ENCODE results near the gene GPI.
"Not testable (repeated sequence)": the region's sequence is repeated elsewhere in the genome, so short reads cannot be mapped to it uniquely, and the experiment has no call there.

The GPI gene

GRCh38 chr19:34370117-34370516 is 5.1 kb downstream of the GPI start:
- DNase-seq: no peak

DNA sequence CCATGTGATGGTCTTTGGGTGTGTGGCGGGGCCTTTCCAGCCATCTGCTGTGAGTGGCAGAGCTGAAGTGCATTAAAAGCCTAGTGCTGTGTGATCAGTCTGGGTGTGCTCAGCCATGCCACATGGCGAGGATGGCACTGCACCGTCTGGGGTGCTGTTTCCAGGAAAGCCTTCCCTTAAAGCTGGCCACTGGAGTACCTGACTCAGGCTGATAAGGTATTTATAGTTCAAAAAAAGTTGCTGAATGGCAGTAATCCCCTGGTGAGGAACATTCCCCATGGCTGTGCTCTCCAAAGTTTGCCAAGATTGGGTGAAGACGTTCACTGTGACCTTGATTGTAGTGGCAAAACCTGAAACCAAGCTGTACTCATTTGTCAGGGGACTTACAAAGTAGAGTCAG is 6.0 kb downstream of the GPI start:
- DNase-seq: no peak

GRCh38 chr19:34373601-34374288 is 8.7 kb downstream of the GPI start:
- no peak for DNase-seq

DNA sequence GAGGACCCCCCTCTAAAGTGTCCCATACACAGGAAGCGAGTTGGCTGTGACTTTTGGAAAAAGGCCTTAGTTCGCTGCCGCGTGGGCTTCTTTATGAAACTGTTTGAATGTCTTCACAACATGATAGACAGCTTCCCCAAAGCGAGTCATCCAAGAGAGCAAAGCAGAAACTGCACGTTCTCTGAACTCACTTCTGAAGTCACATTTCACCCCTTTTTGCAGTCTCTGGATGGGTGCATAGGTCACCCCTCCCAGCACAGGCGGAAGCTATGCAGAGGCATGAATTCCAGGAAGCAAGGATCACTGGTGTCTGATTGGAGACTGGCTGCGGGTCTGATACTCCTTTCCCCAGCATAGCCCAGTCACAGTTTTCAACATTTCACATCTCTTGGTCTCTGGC is 10.6 kb downstream of the GPI start:
- no peak for DNase-seq

GRCh38 chr19:34380639-34381241 is 15.7 kb downstream of the GPI start:
- no peak for DNase-seq

GRCh38 chr19:34381399-34382251 is 16.6 kb downstream of the GPI start:
- no peak for DNase-seq

DNA sequence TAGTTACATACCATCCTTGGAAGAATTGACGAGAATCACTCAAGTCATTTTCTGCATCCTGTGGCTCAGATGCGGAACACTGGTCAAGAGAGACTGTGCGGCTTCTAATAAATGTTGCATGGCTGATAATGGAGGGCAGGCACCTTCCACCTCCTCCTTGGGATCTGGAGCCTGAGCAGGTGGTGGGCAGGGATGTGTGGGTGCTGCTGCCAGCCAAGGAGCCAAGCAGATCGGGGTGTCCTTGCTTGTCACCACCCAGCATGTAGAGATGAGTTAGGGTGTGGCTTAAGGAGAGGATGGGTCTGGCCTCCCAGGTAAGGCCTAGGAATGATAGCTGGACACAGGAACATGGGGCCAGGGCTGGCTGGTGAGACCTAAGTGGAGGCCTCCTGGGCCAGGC is 17.5 kb downstream of the GPI start:
- no peak for DNase-seq

DNA sequence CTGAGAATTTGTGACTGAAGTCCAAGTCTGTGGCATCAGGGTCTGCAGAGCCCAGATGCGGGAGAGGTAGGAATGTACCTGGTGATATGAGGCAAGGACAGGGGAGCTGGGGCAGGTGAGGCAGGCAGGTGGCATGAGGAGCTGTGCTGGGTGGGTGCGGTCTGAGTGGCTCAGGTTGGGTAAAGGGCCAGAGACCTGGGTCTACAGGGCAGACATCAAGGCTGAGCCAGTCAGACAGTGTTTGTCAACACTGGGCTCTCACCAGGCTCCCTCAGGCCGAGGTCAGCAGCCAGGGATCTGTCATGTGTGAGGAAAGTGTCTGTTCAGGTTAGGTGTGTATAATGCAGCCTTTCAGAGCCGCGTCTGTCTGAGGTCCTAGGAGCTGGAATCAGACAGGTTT is 18.6 kb downstream of the GPI start:
- DNase-seq: no peak

- DNase-seq: no peak
These were observed 21.8 kb downstream of the GPI start for GRCh38 chr19:34386645-34387445.

DNA sequence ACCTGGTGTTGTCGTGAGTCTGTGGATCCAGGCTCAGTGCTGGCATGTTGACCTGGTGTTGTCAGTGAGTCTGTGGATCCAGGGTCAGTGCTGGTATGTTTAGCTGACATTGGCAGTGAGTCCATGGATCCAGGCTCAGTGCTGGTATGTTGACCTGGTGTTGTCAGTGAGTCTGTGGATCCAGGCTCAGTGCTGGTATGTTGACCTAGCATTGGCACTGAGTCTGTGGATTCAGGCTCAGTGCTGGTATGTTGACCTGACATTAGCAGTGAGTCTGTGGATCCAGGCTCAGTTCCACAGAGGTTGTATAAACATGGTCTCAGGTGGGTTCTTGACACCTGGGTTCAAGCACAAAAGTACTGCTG is 22.4 kb downstream of the GPI start:
- no peak for DNase-seq

- DNase-seq: not testable (repeated sequence)
These were observed 23.7 kb downstream of the GPI start for GRCh38 chr19:34388745-34389144.

DNA sequence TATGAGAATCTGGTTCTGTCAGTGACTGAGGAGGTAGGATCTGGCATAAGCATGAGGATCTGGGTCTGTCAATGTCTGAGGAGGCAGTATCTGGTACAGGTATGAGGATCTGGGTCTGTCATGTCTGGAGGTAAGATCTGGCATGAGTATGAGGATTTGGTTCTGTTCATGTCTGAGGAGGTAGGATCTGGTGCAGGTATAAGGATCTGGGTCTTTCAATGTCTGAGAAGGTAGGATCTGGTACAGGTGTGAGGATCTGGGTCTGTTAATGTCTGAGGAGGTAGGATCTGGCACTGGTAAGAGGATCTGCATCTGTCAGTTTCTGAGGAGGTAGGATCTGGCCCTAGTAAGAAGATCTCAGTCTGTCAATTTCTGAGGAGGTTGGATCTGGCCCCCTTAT is 26.8 kb downstream of the GPI start:
- no peak for DNase-seq

DNA sequence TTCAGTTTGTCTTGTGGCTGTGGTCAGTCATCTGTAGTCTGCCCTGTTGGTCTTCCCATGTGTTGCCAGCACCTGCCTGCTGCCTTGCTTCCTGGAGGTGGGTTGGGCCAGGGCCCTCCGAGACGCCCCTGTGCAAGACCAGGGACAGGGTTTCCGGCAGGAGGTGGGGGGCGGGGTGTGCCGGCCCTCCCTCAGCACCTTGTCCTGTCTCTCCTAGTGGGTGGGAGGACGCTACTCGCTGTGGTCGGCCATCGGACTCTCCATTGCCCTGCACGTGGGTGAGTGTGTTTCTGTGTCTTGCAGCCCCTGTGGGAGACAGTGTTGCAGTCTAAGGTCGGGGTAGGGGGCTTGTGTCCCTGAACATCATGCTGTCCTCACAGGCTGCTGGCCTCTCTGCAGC is 28.0 kb downstream of the GPI start:
- DNase-seq: no peak

DNA sequence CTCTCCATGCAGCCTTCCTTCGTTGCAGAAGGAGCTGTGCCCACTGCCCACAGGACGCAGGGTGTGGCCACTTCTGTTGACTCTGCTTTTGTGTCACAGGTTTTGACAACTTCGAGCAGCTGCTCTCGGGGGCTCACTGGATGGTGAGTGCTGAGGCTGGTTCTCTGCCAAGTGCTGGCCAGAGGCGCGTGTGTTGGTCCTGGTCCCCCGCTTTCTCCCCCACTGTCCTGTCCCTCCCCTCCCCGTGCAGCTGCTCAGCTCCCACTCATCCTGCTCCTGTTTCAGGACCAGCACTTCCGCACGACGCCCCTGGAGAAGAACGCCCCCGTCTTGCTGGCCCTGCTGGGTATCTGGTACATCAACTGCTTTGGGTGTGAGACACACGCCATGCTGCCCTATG is 28.6 kb downstream of the GPI start:
- no peak for DNase-seq

- DNase-seq: no peak
These were observed 32.9 kb downstream of the GPI start for GRCh38 chr19:34397853-34398252.

GRCh38 chr19:34399886-34400285 is 34.9 kb downstream of the GPI start:
- no peak for DNase-seq

DNA sequence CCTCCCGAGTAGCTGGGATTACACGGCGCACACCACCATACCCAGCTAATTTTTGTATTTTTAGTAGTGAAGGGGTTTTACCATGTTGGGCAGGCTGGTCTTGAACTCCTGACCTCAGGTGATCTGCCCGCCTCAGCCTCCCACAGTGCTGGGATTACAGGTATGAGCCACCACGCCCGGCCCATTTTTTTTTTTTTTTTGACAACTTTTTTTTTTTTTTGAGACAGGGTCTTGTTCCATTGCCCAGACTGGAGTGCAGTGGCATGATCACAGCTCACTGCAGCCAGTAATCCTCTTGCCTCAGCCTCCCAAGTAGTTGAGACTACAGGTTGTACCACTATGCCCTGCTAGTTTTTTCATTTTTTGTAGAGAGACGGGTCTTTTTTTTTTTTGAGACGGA is 35.8 kb downstream of the GPI start:
- DNase-seq: not testable (repeated sequence)

- DNase-seq: no peak
These were observed 37.1 kb downstream of the GPI start for GRCh38 chr19:34402074-34402600.

DNA sequence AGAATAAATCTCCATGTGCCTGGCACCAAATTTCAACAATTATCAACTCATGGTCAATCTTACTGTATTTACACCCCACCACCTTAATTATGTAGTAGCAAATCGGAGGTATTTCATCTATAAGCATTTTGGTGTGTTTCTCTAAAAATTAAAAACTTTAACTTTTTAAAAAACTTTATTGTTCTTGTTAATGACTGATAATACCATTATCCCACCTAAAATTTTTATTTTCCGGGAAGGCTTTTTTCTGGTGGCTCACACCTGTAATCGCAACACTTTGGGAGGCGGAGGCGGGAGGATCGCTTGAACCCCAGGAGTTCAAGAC is 38.8 kb downstream of the GPI start:
- no peak for DNase-seq

- DNase-seq: peak; percentile 94 to 95
These were observed 39.3 kb downstream of the GPI start, which contains the start of gene PDCD2L for GRCh38 chr19:34404109-34404909. PDCD2L (plus strand) TSS chr19:34404399; CDS start chr19:34404431, 32 bp downstream.

- DNase-seq: no peak
These were observed 41.1 kb downstream of the GPI start for GRCh38 chr19:34405892-34406660.

All from activated CD4-positive, alpha-beta T cell treated with anti-CD3 and anti-CD28 coated beads for 4 hours (primary cell).